NCI-H2227 (cell line): ENCODE results near the gene PATJ.
A peak's percentile ranks its signal among the peaks of the same experiment; 100 is the strongest.

Experiments used
- DNase-seq: peaks from one replicate; lab custom pipeline; 2025; ENCODE audit not compliant: unreplicated experiment; lab: John Stamatoyannopoulos, UW

The PATJ gene

GRCh38 chr1:62040450-62040849 lies 298.2 kb downstream of the PATJ start:
- DNase-seq: no peak

- no peak for DNase-seq
These were observed 298.7 kb downstream of the PATJ start for GRCh38 chr1:62040973-62041372.

- DNase-seq: no peak
These were observed 300.9 kb downstream of the PATJ start for GRCh38 chr1:62043154-62043553.

- peak; percentile 67 for DNase-seq
These were observed 303.3 kb downstream of the PATJ start for GRCh38 chr1:62045574-62045973.

GRCh38 chr1:62046927-62047326 lies 304.6 kb downstream of the PATJ start:
- DNase-seq: no peak

- DNase-seq: no peak
These were observed 307.9 kb downstream of the PATJ start for GRCh38 chr1:62050165-62050564.

- DNase-seq: no peak
These were observed 310.7 kb downstream of the PATJ start for GRCh38 chr1:62052946-62053345.

- DNase-seq: no peak
These were observed 311.9 kb downstream of the PATJ start for GRCh38 chr1:62054188-62054587.

GRCh38 chr1:62057230-62057629 lies 314.9 kb downstream of the PATJ start:
- DNase-seq: no peak

GRCh38 chr1:62057641-62058290 lies 315.5 kb downstream of the PATJ start:
- DNase-seq: no peak

GRCh38 chr1:62058956-62059355 lies 316.7 kb downstream of the PATJ start:
- no peak for DNase-seq

GRCh38 chr1:62062087-62062486 lies 319.8 kb downstream of the PATJ start:
- no peak for DNase-seq

- DNase-seq: no peak
These were observed 322.6 kb downstream of the PATJ start for GRCh38 chr1:62064829-62065407.

- DNase-seq: no peak
These were observed 324.4 kb downstream of the PATJ start for GRCh38 chr1:62066713-62067112.

- DNase-seq: peak; percentile 51
These were observed 326.1 kb downstream of the PATJ start for GRCh38 chr1:62068416-62068843.

GRCh38 chr1:62068978-62069377 lies 326.7 kb downstream of the PATJ start:
- DNase-seq: peak; percentile 69

- DNase-seq: no peak
These were observed 328.2 kb downstream of the PATJ start for GRCh38 chr1:62070384-62071011.

GRCh38 chr1:62071695-62072094 lies 329.4 kb downstream of the PATJ start:
- no peak for DNase-seq

GRCh38 chr1:62076286-62076685 lies 334.0 kb downstream of the PATJ start:
- DNase-seq: no peak

- DNase-seq: no peak
These were observed 335.5 kb downstream of the PATJ start for GRCh38 chr1:62077821-62078220.

- DNase-seq: peak; percentile 70
These were observed 340.4 kb downstream of the PATJ start for GRCh38 chr1:62082456-62083363.
